Measurements from ENCODE around the gene SLC35E2B. TPM values are rescaled to one million over a fixed set of nuclear protein-coding genes. Genes with fewer than 3 reads are reported as not detected.
"Not testable (repeated sequence)": the region's sequence is repeated elsewhere in the genome, so short reads cannot be mapped to it uniquely, and the experiment has no call there.

SLC35E2B gene
- total RNA-seq, 2 donors from 2014 or later: 18.4 to 22.1 TPM

- DNase-seq (ENCODE audit: low spot score); H3K4me3 ChIP-seq: not testable (repeated sequence)
- H3K4me1 ChIP-seq: peaks cover 0 to 18% of the 10 kb centered on the region in 2 donors
Observed at GRCh38 chr1:1674806-1675205, 17.8 kb downstream of the SLC35E2B start.

GRCh38 chr1:1672181-1672965 lies 20.2 kb downstream of the SLC35E2B start:
- H3K27ac ChIP-seq: no peak overlapping the region
- H3K4me3 ChIP-seq: no peak overlapping the region
- no peak for DNase-seq (ENCODE audit: low spot score)
- H3K4me1 ChIP-seq: no peaks in the 10 kb centered on the region
- no peaks in the 10 kb centered on the region for H3K9me3 ChIP-seq
- H3K36me3 ChIP-seq: peaks cover 30% of the 10 kb centered on the region
- no peaks in the 10 kb centered on the region for H3K27me3 ChIP-seq
- TF ChIP-seq CTCF (IDR thresholded peaks at IDR 0.05): no peak

More at GRCh38 chr1:1674806-1675205, 17.8 kb downstream of the SLC35E2B start:
- peaks cover 21% of the 10 kb centered on the region for H3K36me3 ChIP-seq
- not testable (repeated sequence) for H3K27ac ChIP-seq, H3K27me3 ChIP-seq, H3K9me3 ChIP-seq

- no peak for TF ChIP-seq CTCF (IDR thresholded peaks at IDR 0.05)
- no peak overlapping the region for H3K4me3 ChIP-seq
- H3K27me3 ChIP-seq: no peaks in the 10 kb centered on the region
- no peak overlapping the region for H3K27ac ChIP-seq
- H3K36me3 ChIP-seq: peaks cover 32% of the 10 kb centered on the region
- DNase-seq (ENCODE audit: low spot score): no peak
- no peaks in the 10 kb centered on the region for H3K9me3 ChIP-seq
- no peaks in the 10 kb centered on the region for H3K4me1 ChIP-seq
Observed at GRCh38 chr1:1671365-1672119, 21.1 kb downstream of the SLC35E2B start.

GRCh38 chr1:1670866-1671265 lies 21.7 kb downstream of the SLC35E2B start:
- H3K9me3 ChIP-seq: no peaks in the 10 kb centered on the region
- H3K27ac ChIP-seq: no peak overlapping the region
- no peak overlapping the region for H3K4me3 ChIP-seq
- peaks cover 39% of the 10 kb centered on the region for H3K36me3 ChIP-seq
- no peaks in the 10 kb centered on the region for H3K4me1 ChIP-seq
- no peak for DNase-seq (ENCODE audit: low spot score)
- H3K27me3 ChIP-seq: no peaks in the 10 kb centered on the region
- TF ChIP-seq CTCF (IDR thresholded peaks at IDR 0.05): no peak

GRCh38 chr1:1669468-1670440 lies 22.8 kb downstream of the SLC35E2B start:
- DNase-seq (ENCODE audit: low spot score): no peak
- Histone ChIP-seq H3K27me3 (no peaks in the 10 kb centered on the region), H3K4me3 (no peak overlapping the region), H3K27ac (no peak overlapping the region), H3K4me1 (no peaks in the 10 kb centered on the region), H3K9me3 (no peaks in the 10 kb centered on the region), H3K36me3 (peaks cover 49% of the 10 kb centered on the region)
- no peak for TF ChIP-seq CTCF (IDR thresholded peaks at IDR 0.05)

Measured in right atrium auricular region (tissue), 2 donors.